Neural cell (in vitro differentiated cells): ENCODE measurements around the gene AIMP2.

Source experiments
- CTCF ChIP-seq: fragments of 450-650 bp; IDR thresholded peaks from 2 replicates; pipeline ENCODE4 v1.5.1; 2014; ENCODE audit warnings: antibody characterized with exemption, mild to moderate bottlenecking, moderate library complexity; ENCODE audit not compliant: poor library complexity, severe bottlenecking
- SMC3 ChIP-seq: fragments of 450-650 bp; conservative IDR thresholded peaks from 2 replicates; pipeline ENCODE4 v1.6.1; 2014; ENCODE audit warnings: antibody characterized with exemption, mild to moderate bottlenecking, moderate library complexity; ENCODE audit not compliant: poor library complexity

- TF ChIP-seq CTCF (no peak), SMC3 (no peak)
Measured at GRCh38 chr7:6028563-6028962, 19.5 kb downstream of the AIMP2 start.
